ELF-1 (cell line): ENCODE measurements around the gene CDO1.
"Not testable (repeated sequence)": the region's sequence is repeated elsewhere in the genome, so short reads cannot be mapped to it uniquely, and the experiment has no call there.

Experiments used
- DNase-seq: peaks from one replicate; pipeline ENCODE4 v3.0.0-alpha.2; 2016; ENCODE audit warnings: low read depth, low spot score

Gene CDO1

DNA sequence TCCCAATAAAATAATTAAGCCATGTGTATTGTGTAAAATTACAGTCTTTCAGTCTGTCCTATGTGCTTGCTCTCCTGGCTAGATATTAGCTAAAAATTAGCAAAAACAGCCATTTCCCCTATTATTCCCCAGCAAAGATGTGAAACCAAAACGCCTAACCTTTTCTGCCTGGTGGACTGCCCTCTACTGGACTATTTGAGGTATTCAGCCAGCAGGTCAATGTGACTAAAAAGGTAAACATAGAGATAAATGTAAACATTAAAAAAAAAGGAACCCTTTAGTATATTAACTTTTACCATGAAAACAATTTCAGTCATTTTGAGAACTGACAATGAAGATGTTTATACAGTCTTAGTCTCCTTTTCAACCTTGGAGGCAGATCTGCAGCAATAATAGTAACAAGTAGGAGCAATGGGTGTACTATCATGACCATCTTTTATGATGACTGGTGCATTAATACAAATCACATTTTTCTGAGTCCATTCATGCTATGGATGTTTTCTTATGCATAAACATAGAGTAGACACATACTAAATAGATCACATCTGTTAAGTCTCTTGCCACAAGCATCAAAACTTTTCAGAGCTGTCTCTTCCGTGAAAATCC is 14.8 kb upstream of the CDO1 start:
- peak; percentile 11 for DNase-seq

GRCh38 chr5:115829913-115830312 is 13.5 kb upstream of the CDO1 start:
- DNase-seq: no peak

DNA sequence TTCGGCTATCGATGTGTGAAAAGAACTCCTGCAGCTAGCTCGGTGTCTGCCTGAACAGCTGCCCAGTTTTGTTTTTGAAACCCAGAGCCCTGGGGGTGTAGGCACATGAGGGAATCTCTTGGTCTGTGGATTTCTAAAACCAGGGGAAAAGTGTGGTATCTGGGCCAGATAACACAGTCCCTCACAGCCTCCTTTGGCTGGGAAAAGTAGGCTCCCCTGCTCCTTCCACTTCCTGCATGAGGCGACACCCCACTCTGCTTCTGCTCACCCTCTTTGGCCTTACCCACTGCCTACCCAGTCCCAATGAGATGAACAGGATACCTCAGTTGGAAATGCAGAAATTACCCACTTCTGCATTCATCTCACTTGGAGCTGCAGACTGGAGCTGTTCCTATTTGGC is 9.5 kb upstream of the CDO1 start:
- no peak for DNase-seq

- not testable (repeated sequence) for DNase-seq
Measured at GRCh38 chr5:115824983-115825382, 8.5 kb upstream of the CDO1 start.

DNA sequence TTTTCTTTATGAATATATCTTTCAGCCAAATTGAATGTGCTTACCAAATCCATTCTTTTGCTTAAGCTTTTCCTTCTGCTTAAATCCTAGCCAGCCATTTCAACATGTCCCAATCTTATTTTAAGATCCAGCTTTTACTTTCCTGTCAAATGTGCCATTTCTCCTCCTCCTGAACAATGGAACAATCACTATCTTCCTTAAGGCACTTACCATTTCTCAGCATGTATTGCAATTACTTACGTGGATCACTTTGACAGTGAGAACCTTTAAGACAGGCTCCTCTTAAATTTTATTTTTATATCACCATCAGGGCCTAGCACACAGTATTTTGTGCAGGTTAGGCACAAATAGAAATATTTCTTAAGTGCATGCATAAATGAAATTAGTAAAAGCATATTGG is 4.4 kb upstream of the CDO1 start:
- DNase-seq: no peak

DNA sequence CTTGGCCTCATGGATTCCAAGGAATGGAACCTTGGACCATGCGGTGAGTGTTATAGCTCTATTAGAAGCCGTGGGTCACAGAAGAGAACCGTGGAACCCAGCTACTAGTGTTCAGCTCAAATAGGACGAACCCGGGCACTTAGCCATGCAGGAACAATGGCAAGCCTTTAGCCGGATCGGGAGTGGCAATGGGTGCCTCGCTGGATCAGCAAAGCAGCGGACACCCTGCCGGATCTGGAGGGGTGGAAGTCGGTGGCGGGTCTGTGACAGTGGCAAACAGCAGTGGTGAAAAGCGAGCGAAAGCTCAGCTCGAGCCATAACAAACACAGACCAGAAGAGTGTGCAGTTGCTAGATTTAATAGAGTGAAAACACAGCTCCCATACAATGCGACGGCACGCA is 2.4 kb upstream of the CDO1 start:
- no peak for DNase-seq

DNA sequence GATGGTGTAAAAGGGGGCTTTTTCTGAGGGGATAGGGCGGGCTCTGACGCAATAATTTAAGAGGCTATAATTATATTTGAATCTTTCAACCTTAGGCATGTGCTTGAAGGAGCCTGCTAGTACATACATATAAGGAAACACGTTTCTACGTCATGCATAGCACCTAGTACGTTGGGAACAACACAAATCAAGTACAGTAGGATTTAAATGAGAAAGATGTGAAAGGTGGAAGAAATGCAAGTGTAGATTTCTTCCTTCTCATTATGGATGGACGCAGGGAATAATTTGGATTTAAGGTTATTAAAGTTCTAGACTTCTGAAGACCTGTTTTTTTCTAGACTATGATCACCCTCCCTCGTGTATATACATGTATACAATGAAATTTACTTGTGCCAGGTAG is 927 bp upstream of the CDO1 start:
- no peak for DNase-seq

GRCh38 chr5:115815693-115816225 is 700 bp downstream of the CDO1 start:
- peak; percentile 45 for DNase-seq

DNA sequence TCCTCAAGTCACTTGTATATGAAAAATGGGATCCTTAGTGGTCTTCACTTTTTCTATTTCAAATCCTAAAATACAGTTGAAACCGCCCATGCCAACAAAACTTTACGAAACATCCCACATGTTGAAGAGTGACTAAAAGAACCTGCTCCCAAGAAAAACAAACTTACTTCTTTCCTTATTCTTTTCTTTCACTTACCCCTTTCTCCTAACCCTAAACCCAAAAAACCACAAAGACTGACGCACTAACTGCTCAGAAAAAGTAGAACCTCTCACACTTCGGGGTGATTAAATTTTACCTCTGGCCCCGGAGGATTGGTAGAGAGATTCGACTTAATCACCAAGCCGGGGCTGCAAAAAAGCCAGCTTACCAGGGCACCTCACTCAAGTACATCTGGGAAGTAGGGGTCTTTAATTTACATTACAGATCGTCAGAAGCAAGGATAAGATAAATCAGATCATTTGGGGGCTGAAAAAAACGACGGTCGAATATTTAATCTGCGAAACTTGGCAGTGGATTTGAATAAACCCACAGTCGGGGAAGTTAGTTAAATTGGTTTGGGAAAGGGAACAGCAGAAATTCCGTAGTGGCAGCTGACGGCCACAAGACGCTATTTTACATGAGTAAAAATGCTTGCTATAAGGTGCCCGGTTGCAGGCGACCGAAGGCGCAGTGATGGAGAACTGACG is 1.3 kb downstream of the CDO1 start:
- DNase-seq: no peak

DNA sequence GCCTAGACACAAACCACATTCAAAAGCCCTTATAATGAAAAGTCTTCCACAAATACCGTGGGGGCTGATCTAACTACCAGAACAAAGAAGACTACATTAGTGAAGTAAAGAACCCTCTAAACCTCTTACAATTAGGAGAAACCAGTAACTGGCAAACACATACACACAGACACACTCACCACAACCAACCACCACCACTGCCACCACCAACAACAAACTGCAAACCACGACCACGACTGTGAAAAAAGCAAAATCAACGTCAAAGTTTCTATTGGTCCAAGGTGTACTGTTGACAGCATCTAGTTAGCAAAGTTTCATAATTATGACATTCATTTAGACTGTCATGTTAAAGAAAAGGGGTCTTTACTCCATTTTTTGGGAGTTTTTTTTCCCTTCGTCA is 2.7 kb downstream of the CDO1 start:
- DNase-seq: no peak

DNA sequence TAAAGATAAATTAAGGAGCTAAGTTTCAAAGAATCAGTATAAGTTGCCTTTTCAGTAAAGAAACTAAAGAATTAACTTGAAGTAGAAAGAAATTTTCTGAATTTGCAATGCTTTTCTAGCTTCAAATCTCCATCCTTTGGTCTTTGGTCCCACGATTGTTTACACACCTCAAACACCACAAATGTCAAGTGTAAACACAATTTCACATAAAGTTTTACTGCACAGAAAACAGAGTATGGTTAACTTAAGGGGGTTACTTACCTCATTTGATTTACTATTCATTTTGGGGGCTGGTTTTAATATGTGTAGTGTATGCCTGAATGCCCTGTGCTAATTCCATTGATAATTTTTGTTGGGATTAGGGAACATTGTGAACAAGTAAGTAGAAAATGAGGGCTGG is 4.1 kb downstream of the CDO1 start:
- DNase-seq: no peak

DNA sequence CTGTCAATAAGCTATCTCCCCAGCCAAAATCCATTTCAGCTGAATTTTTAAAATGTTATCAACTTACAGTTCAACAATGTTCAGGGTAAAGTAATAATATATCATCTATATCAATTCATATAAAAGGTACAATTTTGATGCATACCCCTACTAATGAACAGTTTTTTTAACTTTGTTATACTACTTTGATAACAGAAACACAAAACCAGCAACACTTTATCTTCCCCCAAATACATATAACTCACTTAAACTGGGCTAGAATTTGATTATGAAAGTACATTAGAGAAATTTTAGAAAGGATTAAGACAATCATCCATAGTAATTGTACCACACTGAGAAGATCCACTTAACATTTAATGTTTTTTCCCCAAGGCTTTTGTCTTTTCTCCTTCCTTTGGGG is 5.1 kb downstream of the CDO1 start:
- no peak for DNase-seq

DNA sequence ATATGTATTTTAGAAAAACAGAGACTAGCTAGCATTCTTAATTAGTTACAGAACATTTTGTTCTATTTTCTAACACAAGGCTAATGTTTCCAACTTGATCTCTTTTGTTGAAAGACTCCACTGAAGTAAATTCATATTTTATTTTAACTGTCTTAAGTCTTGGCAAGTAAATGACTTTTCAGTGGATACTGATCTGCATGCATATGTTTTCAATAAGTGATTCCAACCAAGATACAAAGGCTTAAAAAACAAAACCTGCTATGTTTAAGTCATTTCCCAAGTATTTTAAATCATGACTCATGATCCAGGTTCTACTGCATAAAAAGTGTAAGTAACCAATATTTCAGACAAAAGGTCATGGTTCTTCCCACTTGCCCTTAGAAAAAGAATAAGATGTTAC is 5.7 kb downstream of the CDO1 start:
- DNase-seq: no peak

GRCh38 chr5:115809946-115810345 is 6.5 kb downstream of the CDO1 start:
- no peak for DNase-seq

- DNase-seq: not testable (repeated sequence)
Measured at GRCh38 chr5:115808066-115808465, 8.4 kb downstream of the CDO1 start.

DNA sequence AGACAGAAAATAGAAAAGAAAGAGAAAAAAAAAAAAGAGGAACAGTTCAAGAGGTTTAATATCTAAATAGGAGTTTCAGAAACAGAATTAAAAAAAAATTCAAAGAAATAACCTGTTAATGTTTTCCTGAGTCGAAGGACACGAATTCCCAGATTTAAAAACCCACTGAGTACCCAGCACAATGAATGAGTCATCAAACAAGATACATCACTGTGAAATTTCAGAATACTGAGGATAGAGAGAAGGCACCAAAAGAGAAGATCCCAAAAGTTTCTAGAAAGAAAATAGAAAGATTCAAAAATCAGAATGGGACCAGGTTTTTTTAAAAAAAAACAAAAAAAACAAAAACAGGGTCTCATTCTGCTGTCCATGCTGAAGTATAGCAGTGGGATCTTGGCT is 8.8 kb downstream of the CDO1 start:
- no peak for DNase-seq

GRCh38 chr5:115806986-115807653 is 9.3 kb downstream of the CDO1 start:
- DNase-seq: peak; percentile 14

GRCh38 chr5:115801984-115802383 is 14.5 kb downstream of the CDO1 start:
- DNase-seq: no peak

DNA sequence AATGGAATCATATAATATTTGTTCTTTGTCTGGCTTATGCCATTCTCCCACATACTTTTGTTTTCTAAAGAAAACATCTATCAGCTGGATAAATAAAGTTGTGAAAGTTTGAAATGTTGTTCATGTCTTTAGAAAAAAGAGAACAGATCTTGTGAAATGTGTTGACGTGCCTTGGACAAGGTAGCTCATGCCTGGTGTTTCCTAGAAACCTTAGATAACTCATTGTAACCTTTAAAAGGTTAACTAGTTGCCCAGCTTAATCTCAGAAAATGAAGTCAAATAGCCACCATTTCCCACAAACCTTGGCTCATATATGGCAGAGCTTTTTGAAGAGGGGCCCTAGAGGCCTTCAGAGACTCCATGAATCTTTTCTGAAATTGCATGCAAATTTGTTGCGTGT is 15.3 kb downstream of the CDO1 start:
- no peak for DNase-seq

GRCh38 chr5:115800108-115800507 is 16.4 kb downstream of the CDO1 start:
- DNase-seq: no peak

DNA sequence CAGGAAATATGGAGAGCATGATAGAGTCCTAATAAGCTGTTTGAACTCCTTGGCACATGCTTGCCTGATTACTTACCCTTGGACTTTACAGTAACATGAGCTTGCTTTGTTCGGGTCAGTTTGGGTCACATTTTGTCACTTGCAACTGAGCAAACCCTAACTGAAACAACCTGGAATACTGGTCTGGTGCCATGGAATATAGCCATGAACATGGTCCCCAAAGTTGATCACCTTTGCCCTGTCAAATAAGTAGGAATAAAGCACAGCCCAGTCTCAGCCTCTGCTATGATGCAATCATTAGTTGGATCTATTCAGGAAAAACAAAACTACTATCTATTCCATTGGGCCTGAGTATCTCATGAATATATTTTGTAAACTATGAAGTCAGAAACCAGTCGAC is 18.2 kb downstream of the CDO1 start:
- no peak for DNase-seq

GRCh38 chr5:115796656-115797055 is 19.8 kb downstream of the CDO1 start:
- no peak for DNase-seq

DNA sequence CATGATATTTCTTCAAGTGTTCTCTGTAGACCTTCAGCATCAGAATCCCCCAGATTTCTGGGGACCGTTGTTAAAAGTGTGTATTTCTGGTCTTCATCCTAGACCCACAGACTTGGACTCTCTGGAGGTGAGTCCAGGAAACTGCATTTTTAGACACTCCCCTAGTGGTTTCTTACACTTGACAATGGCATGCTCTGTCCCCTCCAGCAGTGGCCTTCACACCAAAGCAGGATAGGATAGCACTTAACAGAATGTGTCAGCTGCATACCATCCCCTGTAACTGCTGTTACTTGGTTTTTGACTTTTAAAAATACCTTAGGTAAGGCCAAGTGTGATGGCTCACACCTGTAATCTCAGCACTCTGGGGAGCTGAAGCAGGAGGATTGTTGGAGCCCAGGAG is 20.8 kb downstream of the CDO1 start:
- DNase-seq: no peak
